HG03432 (cell line): ENCODE data around the gene PRKACG.
"Not testable (repeated sequence)": the region's sequence is repeated elsewhere in the genome, so short reads cannot be mapped to it uniquely, and the experiment has no call there.

Experiments used
- ATAC-seq: cut with Tn5 transposase; IDR thresholded peaks from one replicate; pipeline ENCODE4 v1.9.1; 2021; ENCODE audit warnings: mild to moderate bottlenecking, moderate library complexity; ENCODE audit not compliant: unreplicated experiment

Gene PRKACG

DNA sequence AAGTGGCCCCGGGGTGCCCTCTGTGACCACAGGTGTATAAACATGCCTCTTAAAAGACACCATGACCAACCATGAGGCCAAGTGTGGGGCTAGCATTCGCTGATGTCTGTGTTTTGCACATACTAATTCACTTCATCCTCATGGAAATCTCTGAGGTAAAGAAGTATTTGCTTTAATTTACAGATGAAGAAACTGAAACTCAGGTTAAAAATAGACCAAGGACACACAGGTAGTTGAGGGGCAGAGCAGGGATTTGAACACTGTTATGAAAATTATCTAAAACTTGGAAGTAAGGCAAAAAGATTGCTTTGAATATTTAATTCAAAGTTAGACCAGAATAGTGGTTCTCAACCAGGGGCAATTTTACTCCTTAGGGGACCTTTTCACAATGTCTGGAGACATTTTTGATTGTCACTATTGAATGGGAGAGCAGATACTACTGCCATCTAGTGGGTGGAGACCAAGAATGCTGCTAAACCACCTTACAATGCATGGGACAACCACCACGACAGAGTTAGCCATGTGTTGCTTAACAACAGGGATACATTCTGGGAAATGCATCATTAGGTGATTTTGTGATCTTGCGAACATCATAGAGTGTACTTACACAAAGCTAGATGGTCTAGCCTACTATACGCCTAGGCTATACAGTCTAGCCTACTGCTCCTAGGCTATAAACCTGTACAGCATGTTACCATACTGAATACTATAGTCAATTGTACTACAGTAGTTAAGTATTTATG lies 13.6 kb upstream of the PRKACG start:
- peak; percentile 82 for ATAC-seq

DNA sequence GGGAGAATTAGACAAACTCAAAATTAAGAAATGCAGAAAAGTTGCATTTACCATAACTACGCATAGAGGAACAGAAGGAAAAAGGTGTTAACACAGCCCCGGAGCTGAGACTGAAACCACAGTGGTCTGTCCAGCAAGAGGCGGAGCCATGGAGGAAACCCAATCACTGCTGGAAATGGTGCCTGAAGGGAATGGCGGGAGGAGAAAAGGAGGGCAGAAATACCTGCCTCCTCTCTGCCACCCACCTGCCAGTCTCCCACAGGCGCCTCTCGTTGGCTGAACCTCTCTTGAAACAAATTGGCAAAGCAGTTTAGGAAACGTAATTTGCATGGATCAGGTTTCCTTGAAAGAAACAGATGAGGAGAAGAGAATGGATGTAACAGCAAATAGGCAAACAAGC lies 9.7 kb upstream of the PRKACG start:
- no peak for ATAC-seq

DNA sequence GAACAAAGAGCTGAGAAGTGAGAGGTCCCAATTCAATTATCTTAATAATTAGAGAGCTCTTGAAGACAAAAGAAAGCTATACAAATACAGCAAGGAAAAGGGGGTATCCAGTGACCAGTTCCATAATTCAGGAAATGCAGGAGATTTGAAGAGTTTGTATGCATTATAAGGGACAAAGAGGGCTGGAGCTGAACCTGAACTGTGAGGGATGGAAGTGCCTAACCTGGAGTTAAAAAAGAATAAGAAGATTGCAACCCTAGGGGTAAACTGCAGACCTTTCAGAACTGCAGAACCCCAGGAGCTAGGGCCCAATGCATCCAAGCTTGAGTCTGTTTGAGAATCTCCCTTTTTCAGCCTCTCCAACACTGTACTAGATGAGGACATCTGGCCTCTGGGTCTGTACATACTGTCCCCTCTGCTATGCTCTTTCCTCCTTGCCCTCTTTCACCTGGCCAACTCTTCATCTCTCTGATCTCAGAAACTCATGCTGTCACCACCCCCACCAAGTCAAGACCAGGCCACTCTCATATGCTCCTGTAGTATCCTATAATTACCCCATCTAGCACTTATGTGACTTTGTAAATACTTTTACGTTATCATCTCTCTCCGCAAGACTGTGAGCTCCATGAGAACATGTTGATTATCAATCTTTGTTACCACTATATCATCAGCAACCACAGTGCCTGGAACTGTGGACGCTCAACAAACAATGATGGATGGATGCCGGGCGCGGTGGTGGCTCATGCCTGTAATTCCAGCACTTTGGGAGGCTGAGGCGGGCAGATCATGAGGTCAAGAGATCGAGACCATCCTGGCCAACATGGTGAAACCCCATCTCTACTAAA lies 6.6 kb upstream of the PRKACG start:
- no peak for ATAC-seq

DNA sequence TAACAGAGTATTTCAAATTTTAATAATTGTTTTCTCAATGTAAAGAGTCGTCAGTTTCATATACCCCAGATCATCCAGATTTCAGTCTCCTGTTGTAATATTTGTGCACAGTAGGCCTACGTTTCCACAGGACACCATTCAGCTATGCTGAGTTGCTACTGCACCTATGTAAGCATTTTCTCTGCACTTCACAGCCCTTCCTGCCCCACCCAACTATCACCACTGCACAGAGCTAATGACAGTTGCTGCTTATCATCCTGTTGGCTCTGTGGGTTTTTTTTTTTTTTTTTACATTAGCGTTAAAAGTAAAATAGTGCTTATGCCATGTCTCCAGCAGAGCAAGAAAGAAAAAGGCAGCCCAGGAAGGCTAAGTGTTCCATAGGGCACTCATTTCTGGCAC lies 5.9 kb upstream of the PRKACG start:
- no peak for ATAC-seq

GRCh38 chr9:69018737-69019136 lies 4.8 kb upstream of the PRKACG start:
- no peak for ATAC-seq

- ATAC-seq = no peak
Observed at GRCh38 chr9:69016191-69017096, 2.5 kb upstream of the PRKACG start.

DNA sequence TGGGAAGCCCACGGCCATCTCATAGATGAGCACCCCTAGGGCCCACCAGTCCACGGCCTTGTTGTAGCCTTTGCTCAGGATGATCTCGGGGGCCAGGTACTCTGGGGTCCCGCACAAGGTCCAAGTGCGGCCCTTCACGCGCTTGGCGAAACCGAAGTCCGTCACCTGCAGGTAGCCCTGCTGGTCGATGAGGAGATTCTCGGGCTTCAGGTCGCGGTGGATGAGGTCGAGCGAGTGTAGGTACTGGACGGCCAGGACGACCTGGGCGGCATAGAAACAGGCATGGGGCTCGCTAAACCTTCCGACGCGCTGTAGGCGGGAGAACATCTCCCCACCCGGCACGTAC lies 558 bp downstream of the PRKACG start:
- ATAC-seq = no peak

GRCh38 chr9:69012696-69013381 lies 1.1 kb downstream of the PRKACG start:
- ATAC-seq = no peak

- ATAC-seq = no peak
Observed at GRCh38 chr9:69009708-69010107, 4.2 kb downstream of the PRKACG start.

DNA sequence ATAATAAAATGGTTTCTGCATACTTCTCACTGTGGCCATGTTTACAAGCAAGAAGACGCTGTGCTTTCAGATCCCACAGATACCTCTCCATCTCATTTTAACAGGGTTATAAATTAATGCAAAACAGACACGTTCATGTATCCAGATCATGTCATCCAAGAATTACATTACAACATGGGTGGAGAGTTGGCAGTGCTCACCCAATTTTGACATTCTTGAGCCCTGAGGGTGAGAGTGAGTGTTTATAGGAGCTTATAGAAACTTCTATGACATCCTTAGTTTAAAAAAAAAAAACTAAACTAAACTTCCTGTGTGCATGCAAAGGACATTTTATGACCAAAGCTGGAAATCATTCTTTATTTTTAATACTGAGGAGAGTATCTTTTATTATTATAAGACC lies 9.1 kb downstream of the PRKACG start:
- ATAC-seq = no peak

DNA sequence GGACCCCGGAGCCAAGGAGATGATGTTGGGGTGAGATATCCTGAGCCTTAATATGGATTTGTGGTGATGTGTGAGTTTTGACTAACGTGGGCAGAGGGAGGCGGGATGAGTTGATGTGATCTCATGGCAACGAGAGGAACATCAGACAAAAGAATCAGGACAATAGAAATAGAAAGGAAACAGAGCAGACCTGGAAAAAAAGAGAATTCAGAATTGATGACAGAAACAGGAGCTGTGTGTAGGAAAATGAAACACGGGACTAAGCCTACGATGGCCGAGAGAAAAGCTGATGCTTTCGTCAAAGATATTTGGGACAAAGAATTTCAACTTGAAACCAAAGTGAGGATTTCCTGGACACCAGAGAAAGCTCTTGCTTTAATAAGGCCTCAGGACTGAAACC lies 10.9 kb downstream of the PRKACG start:
- no peak for ATAC-seq

DNA sequence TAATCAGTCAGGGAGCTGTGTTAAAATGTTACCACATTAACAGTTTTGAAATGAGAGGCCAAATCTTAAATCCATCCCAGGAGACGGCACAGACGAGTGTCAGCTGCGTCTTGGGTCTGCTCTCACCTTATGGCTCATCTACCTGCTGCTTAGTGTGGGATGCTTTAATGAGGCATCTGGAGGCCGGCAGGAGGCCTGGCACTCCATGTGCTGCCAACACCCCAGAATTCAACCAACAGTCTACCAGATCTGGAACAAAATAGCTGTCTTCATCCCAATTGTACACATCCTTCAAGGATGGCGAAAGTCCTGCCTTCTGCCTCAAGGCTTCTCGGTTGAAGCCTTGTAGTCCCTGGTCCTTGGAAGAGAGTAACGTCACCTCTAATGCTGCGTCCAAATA lies 12.0 kb downstream of the PRKACG start:
- ATAC-seq = no peak

DNA sequence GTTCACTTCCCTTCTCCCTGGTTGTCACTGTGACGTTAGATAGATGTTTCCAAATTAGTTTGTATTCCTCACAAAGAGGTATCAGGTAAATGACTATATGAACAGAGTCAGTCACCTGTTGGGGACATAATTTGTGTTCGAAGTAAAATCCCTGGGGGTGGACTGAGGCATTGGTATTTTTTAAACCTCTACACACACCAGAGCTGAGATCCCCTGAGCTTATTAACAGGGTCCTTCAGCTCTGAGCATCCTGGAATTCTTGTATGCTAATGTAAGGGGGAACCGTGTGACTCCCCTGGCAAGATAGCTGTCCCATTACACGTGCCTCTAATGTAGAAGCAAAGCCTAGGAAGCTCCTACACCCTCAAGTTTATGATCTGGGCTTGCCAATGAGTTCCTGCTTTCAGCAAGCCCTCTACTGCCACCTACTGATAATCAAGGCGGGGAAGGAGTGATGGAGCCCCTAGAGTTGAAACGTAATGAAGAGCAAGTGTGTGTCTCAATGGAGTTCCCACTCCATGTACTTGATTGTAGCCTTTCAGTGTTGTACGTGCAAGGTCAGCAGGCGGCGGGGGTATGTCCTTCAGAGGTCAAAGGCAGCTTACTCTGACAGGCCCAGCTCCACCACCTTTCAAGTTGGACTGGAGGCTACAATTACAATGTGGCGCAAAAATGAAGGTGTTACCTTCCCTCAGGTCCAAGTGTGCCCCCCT lies 14.4 kb downstream of the PRKACG start:
- peak; percentile 88 for ATAC-seq

- peak; percentile 47 for ATAC-seq
Observed at GRCh38 chr9:68998812-68999211, 15.1 kb downstream of the PRKACG start.

- ATAC-seq = no peak
Observed at GRCh38 chr9:68998385-68998784, 15.5 kb downstream of the PRKACG start.

- no peak for ATAC-seq
Observed at GRCh38 chr9:68997666-68998065, 16.2 kb downstream of the PRKACG start.

DNA sequence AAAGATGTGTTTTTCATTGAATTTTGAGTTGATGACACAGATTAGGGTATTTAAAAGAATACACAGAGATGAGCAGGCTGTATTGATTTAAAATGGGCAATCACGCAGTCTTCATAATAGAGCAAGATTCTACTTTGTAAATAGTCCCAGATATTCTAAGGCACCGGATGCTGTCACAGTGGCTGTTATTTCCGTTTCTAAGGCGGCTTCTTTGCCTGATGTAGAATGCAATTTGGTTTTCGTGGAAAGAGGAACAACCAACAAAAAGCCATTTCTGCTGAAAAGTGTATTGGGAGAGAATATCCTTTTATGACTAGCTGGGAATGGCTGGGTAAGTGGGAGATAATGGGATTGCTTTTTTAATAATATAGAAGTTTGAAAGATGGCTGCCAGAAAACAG lies 17.5 kb downstream of the PRKACG start:
- no peak for ATAC-seq

GRCh38 chr9:68995776-68996175 lies 18.1 kb downstream of the PRKACG start:
- no peak for ATAC-seq

GRCh38 chr9:68991457-68991856 lies 22.5 kb downstream of the PRKACG start:
- ATAC-seq = no peak

GRCh38 chr9:68986949-68987348 lies 27.0 kb downstream of the PRKACG start:
- ATAC-seq = not testable (repeated sequence)
